Stimulated activated CD4-positive, alpha-beta T cell treated with anti-CD3 and anti-CD28 coated beads, TNF-alpha, amount 100 ng/mL, for 24 hours (primary cell): Measurements from ENCODE around the gene BAZ2B.
"Not testable (repeated sequence)": the region's sequence is repeated elsewhere in the genome, so short reads cannot be mapped to it uniquely, and the experiment has no call there.

Experiments used
- DNase-seq, 3 experiments: peaks; one replicate each; pipeline ENCODE4 v3.0.0-alpha.2; 2020; ENCODE audit warnings: low read depth in 3 of 3

Gene BAZ2B

DNA sequence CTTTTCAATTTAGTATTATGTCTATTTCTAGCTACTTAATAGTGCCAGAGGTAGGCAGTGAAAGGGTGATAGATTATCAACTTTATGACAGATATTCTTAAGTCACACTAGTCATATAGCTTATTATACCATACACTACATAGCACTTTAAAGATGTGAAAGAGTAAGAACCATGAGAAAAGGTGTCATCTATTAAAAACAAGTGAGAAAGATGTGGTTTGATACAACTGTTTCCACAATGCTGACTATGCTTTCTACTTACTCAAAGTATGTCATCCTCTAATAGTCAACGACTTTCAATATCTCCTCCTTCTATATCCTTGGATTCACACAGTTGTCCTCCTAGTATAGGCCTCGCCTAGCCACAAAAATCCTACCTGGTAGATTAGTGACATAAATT lies 196.9 kb downstream of the BAZ2B start:
- no peak for DNase-seq

DNA sequence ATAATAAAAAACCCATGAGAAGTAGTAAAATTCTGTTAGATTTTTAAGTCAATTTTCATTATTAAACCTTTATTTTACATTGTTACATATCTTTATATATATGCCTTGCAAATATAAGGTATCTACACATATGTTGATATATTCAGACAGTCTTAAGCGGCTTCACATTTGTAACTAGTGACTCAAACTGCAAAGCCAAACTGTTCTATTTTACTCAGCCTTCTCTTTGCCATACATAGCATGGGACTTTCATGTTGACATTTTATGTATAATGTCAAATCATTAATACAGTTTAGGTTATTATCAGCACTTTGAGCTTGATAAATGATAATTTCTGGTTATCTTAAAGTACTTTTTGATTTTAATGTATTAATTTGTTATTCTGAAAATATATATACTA lies 204.9 kb downstream of the BAZ2B start:
- no peak for DNase-seq

GRCh38 chr2:159410276-159410675 lies 206.1 kb downstream of the BAZ2B start:
- no peak for DNase-seq

GRCh38 chr2:159409116-159409800 lies 207.1 kb downstream of the BAZ2B start:
- no peak for DNase-seq

- DNase-seq: no peak
Observed at GRCh38 chr2:159402790-159403189, 213.6 kb downstream of the BAZ2B start.

GRCh38 chr2:159402160-159402559 lies 214.2 kb downstream of the BAZ2B start:
- DNase-seq: not testable (repeated sequence)

DNA sequence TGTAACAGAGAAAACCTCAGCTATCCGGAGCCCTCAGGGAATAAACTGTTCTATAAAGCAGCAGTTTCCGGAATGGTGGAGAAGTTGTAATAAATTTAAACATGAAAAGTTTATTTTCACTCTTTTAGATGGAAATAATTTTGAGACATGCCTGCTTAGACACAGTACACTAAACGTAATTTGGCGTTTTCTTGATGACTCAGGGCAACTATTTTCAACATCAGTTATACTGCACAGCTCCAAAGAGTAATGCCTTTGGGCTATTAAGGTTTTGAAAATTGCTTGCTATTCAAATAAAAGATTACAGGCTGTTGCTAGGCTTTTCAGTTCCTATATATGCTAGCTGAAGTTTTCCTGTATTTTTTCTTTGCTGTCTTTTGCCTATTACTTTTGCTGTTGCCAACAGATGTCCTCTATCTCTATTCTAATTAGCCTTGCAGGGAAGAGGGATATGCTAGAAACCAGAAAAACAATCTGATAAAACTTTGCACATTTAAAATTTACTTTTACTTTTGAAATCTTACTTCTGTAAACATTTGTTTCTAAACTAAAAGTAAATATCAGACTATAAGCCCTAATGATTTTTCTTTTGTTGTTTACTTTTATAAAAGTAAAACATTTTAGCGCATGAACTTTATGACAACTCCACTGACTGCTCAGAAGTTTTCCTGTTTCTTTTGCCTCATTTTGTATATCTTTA lies 216.5 kb downstream of the BAZ2B start:
- DNase-seq: no peak

DNA sequence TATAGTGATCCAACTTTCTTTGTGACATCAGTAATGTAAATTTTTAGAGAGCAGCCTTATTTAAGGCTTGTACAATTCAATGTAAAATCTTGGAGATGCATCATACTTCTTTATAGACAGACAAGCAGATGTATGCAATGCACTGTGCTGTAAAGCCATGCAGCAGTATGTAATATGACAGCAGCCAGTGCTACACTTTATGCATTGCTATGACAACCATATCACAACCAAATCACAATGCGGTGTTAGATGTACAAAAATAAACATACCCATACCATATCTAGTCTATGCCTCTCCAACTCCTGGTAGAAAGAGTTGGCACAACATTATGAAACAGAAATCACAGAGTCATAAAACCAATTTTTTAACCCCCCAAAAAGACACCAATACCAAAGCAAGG lies 219.5 kb downstream of the BAZ2B start:
- no peak for DNase-seq

DNA sequence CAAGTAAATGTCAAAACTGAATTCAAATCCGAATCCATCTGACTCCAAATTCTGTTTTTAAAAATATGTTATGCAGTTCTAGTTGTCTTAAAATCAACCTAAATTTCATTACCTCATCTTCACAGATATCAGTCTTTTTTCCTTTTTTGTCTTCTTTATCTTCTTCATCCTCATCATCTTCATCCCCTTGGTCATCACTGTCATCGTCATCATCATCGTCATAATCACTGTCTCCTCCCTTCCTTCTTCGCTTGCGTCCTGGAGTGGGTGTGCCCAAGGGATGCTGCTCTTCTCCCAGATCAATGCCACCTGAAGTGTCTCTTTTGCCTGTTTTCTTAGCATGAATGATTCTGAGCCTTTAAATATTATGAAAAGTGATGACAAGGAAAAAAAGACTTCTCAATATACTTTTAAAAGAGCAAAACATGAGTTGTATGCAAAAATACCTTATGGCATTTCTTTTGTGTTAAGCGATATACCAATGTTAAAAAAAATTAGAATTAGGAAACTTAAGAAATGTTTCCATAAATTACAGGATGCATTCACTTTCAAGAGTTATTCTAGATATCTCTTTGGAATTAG lies 233.8 kb downstream of the BAZ2B start:
- DNase-seq: no peak

DNA sequence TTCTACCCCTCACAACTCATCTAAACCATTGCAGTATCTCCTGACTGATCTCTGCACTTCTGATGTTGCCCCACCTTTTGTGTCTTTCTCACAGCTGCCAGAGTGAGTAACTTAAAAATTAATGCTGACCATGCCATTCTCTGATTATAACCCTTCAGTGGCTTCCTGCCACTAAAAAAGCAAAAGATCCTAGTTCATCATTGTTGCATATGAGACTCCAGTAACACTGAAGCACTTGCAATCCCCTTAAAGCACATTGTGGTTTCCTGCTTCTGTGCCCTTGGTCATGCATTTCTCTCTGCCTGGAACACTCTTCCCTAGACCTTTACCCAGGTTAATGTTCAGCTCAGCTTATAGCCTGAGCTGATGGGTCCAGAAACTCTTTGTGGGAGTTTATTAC lies 234.8 kb downstream of the BAZ2B start:
- no peak for DNase-seq

GRCh38 chr2:159380685-159381239 lies 235.6 kb downstream of the BAZ2B start:
- DNase-seq: no peak

DNA sequence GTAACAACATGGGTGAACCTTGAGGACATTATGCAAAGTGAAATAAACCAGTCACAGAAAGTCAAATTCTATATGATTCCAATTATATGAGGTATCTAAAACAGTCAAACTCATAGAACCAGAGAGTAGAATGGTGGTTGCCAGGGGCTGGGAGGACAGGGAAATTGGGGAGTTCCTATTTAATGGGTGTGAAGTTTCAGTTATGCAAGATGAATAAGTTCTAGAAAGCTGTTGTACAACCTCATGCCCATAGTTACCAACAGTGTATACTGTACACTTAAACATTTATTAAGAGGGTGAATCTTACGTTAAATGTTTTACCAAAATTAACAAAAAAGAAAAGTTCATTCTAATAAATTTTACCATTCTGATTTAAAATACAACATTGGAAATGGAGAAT lies 237.2 kb downstream of the BAZ2B start:
- DNase-seq: no peak

- no peak for DNase-seq
Observed at GRCh38 chr2:159375241-159375640, 241.1 kb downstream of the BAZ2B start.

DNA sequence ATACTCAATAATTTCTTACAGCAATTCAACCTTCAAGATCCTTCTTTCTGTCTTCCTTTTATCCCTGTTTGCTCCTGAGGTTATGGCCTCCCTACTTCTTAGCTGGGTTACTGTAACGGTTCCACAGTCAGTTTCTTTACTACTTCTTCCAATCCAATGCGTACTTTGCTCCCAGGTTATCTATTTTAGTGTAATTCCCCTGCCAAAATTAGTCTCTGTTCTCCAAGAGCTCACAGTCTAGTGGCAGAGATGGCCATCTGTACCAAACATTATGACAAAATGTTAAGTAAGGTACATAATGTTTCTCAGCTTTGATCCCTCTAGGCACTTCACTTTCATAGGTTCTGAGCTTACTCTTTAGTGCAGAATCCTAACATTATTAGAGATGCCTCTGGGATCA lies 244.8 kb downstream of the BAZ2B start:
- DNase-seq: no peak

- no peak for DNase-seq
Observed at GRCh38 chr2:159366538-159366937, 249.8 kb downstream of the BAZ2B start.

DNA sequence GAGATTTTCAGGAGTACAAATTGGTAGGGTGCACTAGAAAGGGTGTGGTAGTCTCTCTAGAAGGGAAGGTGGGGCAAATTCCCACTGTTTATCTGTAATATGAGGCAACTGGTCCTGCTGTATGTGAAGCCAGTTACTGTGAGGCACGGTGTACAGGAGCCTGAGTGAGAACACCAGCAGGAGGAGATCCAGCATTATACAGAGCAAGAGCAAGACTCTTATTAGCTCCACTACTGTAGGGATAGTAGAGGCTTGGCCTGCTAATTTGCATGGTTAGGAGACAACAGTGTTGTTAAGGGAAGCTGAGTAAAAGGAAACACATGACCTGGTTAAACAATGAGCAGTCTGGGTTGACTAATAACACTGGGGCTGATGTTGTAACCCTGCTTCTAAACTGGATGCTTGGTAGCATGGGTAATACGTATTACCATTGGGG lies 253.5 kb downstream of the BAZ2B start:
- no peak for DNase-seq

- no peak for DNase-seq
Observed at GRCh38 chr2:159362094-159362493, 254.3 kb downstream of the BAZ2B start.

DNA sequence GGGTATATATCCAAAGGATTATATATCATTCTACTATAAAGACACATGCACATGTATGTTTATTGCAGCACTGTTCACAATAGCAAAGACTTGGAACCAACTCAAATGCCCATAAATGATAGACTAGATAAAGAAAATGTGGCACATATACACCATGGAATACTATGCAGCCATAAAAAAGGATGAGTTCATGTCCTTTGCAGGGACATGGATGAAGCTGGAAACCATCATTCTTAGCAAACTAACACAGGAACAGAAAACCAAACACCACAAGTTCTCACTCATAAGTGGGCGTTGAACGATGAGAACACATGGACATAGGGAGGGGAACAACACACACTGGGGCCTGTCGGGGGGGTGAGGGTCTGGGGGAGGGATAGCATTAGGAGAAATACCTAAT lies 254.7 kb downstream of the BAZ2B start:
- DNase-seq: not testable (repeated sequence)

GRCh38 chr2:159356053-159356554 lies 260.2 kb downstream of the BAZ2B start:
- DNase-seq: no peak

DNA sequence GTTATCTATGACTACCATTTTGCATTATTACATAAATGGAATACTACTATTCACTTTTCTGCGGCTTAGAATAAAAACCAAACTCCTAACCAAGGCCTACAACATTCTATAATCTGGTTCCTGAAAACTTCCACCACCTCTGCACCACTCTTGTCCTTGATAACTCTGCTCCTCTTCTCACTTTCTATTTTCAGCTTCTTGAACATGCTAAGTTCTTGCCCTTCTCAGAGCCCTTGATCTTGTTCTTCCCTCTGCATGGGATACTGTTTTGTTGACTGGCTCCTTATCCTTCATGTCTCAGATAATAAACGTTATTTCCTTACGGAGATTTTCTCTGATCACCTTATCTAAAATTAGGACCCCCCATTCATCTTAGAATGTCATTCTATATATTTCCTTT lies 264.4 kb downstream of the BAZ2B start:
- no peak for DNase-seq

- DNase-seq: no peak
Observed at GRCh38 chr2:159349674-159350299, 266.6 kb downstream of the BAZ2B start.

DNA sequence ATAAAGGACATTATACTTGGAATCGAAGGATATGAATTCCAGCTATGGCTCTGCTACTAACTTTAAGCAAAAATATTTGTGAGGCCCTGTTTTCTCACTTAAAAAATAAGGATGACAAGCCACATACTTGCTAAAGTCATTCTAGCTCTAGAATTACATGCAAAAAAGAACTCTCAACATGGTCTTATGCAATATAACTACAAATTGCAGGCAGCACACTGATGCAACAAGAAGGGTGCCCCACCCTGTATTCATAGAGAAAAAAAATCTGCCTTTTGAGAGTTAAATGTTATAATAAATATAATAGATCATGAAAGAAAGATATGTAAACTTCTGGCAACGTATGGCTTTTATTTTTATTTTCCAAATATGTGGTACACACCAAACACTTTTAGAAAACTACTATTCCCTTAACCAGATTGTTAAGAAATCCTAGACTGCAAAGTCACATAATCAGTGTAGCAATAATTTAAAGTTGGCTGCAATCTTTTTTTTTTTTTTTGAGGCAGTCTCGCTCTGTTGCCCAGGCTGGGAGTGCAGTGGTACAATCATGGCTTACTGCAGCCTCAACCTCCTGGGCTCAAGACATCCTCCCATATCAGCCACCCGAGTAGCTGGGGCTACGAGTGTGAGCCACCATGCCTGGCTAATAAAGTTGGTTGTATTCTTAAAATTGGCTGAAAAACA lies 289.6 kb downstream of the BAZ2B start:
- no peak for DNase-seq
